ENCODE results near the gene SCARB1. TPM values are rescaled to one million over a fixed set of nuclear protein-coding genes. Genes with fewer than 3 reads are reported as not detected.

The SCARB1 gene
- total and polyA plus RNA-seq, 9 of the 15 experiments (the other 6 are each of a cell fraction or from before 2014, with no cell fraction given): 0.56 to 157 (median 52.8) TPM

GRCh38 chr12:124855275-124855957, 8.2 kb downstream of the SCARB1 start:
- intact Hi-C loops (cut with micrococcal nuclease): no loop called here
- Histone ChIP-seq H2AFZ (ENCODE audit: low read depth, low read length) (no peak overlapping the region), H4K20me1 (replicated peaks; ENCODE audit: control insufficient read depth, insufficient read depth, low read length) (peaks cover 27% of the 10 kb centered on the region), H3K27me3 (ENCODE audit: control insufficient read depth in 2 of 2, insufficient read depth in 2 of 2, low read length in 2 of 2) (no peaks in the 10 kb centered on the region), H3K4me1 (replicated peaks in 1 of 2; ENCODE audit: control insufficient read depth in 2 of 2, insufficient read depth in 2 of 2, low read length in 2 of 2) (peaks cover 13 to 29% of the 10 kb centered on the region in 2 experiments), H3K9ac (ENCODE audit: insufficient read depth in 1 of 2, low read depth in 2 of 2, low read length in 2 of 2) (peak overlapping the region in 1 of 2 experiments; percentile 65; a peak in 1 of 4 replicates), H3K4me3 (no peak overlapping the region), H3K79me2 (ENCODE audit: control insufficient read depth, insufficient read depth, low read length) (peaks cover 93% of the 10 kb centered on the region), H3K9me1 (ENCODE audit: control insufficient read depth, insufficient read depth, low read length) (peaks cover 15% of the 10 kb centered on the region), H3K27ac (ENCODE audit: extremely low read depth, low read depth, low read length) (no peak overlapping the region), H3K36me3 (ENCODE audit: control insufficient read depth, insufficient read depth, low read length) (peaks cover 89% of the 10 kb centered on the region), H3K9me3 (replicated peaks; ENCODE audit: control insufficient read depth, insufficient read depth, low read depth, low read length) (no peaks in the 10 kb centered on the region), H3K4me2 (ENCODE audit: insufficient read depth, low read length) (peak overlapping the region; percentile 9; the same call in 1 of the 2 replicates)
- POLR2A ChIA-PET: interaction anchor here (0.6 to 1.9 kb wide), 3 partner anchors 9 to 59 kb away, joined by 3 to 5 read pairs (median 4); partner anchors contain the start of gene UBC
- WGBS (ENCODE audit: insufficient coverage, low coverage, missing lambda C conversion rate): 72% methylated on average over 15 of the region's 15 CpGs
- CTCF ChIA-PET (ENCODE audit: low intra/inter-chr PET ratio): no interaction called here
- DNase-seq (ENCODE audit: extremely low read depth in 1 of 4, low spot score in 3 of 4) (peak in 1 of 4 experiments; percentile 10), FAIRE-seq (no peak), ATAC-seq (no peak)
- in situ Hi-C loops (cut with MboI): no loop called here
- BruUV-seq (replicated peaks): no TSS peak
- TF ChIP-seq NR0B1 (IDR thresholded peaks at IDR 0.05; ENCODE audit: partially characterized antibody) (no peak), ZNF431 (CRISPR knock-in tag; IDR thresholded peaks at IDR 0.05) (no peak), MAX (CRISPR knock-in tag; IDR thresholded peaks at IDR 0.05) (no peak), ETS1 (conservative IDR thresholded peaks at IDR 0.05; ENCODE audit: control insufficient read depth, low read depth, low read length) (no peak), NR2C1 (IDR thresholded peaks at IDR 0.05) (no peak), NR2C1 (tag; IDR thresholded peaks at IDR 0.05) (no peak), ZNF146 (CRISPR knock-in tag; IDR thresholded peaks at IDR 0.05; ENCODE audit: unreplicated experiment) (no peak), HNRNPK (IDR thresholded peaks at IDR 0.05; ENCODE audit: low read depth, low read length, poor library complexity, severe bottlenecking) (no peak), SFPQ (IDR thresholded peaks at IDR 0.05; ENCODE audit: low read depth, low read length) (no peak), MYNN (IDR thresholded peaks at IDR 0.05) (no peak), MYNN (CRISPR knock-in tag; IDR thresholded peaks at IDR 0.05) (no peak), FOXK2 (conservative IDR thresholded peaks at IDR 0.05 in 1 of 2, IDR thresholded peaks at IDR 0.05 in 1 of 2; ENCODE audit: low read depth in 2 of 2) (no peak), ZMIZ1 (IDR thresholded peaks at IDR 0.05; ENCODE audit: low read depth in 2 of 2, low read length in 2 of 2) (no peak)
